GM18868 (cell line): ENCODE data around the gene GPATCH2L.

Source experiments
- ATAC-seq: cut with Tn5 transposase; IDR thresholded peaks from one replicate; pipeline ENCODE4 v1.9.1; 2021; ENCODE audit warnings: mild to moderate bottlenecking, moderate library complexity; ENCODE audit not compliant: unreplicated experiment

GPATCH2L gene

GRCh38 chr14:76253111-76253510 is 101.4 kb downstream of the GPATCH2L start:
- no peak for ATAC-seq

GRCh38 chr14:76256545-76256944 is 104.8 kb downstream of the GPATCH2L start:
- no peak for ATAC-seq

GRCh38 chr14:76257111-76257803 is 105.5 kb downstream of the GPATCH2L start:
- ATAC-seq: no peak

DNA sequence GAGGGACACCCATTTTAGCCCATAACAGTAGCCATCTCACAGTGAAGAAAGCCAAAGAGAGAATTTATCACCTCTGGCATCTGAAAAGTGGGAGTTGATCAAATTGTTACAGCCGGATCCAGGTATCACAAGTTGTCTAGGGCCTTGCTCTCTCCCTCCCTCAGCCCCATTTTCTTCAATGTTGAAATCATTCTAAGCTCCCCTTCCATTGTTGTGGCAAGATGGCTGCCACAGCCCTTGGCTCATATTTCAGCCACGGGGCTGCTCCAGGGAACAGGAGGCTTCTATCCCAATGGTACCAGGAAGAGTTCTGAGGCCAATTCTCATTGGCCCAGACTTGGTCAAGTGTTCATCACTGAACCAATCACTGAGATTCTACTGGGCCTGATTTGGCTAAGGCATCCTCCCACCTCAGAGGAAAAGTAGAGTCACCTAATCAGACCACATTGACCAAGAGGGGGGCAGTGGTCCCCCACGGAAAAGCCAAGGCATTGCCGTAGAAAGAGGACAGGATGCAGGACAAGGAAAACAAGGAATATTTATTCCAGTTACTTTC is 106.2 kb downstream of the GPATCH2L start:
- ATAC-seq: no peak

DNA sequence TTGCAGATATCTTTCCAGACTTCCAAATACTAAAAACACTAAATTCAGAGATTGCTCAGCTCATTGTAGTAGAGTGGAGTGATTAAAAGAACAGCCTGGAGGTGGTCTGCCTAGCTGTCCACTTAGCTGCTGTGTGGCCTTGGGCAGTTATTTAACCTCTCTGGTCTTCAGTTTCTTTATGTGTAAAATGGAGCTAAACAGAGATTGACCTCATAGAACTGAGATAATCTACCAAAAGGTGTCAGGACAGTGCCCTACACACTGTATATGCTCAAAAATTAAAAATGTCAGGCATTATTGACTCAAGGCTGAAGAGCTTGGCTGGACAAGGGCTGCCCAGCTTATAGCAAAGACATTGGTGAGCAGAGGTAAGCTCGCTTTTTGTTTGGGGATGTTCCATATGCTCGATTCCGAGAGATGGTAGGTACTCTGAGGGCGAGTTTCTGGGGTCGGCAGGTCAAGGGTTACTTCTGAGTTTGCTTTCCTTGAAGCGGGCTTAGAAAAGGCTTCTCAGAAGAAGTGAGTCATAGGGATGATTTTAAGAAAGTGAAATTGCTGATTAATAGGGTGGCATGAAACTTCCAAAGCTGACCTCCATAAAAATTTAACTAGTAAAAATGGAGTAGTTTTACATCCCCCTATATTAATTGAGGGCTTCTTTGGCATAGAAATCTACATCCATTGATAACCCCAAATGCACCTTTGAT is 107.5 kb downstream of the GPATCH2L start:
- no peak for ATAC-seq

DNA sequence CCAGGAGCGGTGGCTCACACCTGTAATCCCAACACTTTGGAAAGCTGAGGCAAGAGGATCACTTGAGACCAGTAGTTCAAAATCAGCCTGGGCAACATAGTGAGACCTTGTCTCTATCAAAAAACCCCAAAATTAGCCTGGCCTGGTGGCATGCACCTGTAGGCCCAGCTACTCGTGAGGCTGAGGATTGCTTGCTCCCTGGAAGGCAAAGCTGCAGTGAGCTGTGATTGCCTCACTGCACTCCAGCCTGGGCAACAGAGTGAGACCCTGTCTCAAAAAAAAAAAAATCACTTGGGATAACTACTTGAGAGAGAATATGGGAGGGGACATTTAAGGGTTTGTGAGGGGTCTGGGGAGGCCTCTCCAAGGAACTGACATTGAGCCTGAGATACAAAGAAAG is 109.0 kb downstream of the GPATCH2L start:
- no peak for ATAC-seq

GRCh38 chr14:76261371-76261811 is 109.7 kb downstream of the GPATCH2L start:
- ATAC-seq: no peak

DNA sequence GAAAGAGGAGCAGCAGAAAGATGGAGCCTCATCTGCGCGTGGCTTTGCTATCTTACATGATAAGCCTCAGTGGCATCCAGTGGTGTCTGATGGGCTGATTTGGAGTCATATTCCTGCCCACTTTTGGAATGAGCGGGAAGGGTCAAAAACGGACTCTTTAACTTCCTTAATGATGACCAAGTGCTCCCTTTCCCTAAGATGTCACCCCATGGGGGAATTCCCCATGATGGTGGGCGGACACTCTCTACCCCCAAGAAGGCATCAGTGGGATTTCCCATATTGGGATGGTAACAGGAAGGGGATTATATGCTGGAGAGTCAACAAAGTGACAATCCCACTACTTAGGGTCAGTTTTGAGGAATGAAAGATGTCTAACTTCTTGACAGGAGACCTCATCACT is 110.9 kb downstream of the GPATCH2L start:
- no peak for ATAC-seq
